ENCODE measurements around the gene THRB. TPM values are rescaled to one million over a fixed set of nuclear protein-coding genes. Genes with fewer than 3 reads are reported as not detected.

THRB gene
- total RNA-seq, 2 experiments from 2014 or later, result not detected

DNA sequence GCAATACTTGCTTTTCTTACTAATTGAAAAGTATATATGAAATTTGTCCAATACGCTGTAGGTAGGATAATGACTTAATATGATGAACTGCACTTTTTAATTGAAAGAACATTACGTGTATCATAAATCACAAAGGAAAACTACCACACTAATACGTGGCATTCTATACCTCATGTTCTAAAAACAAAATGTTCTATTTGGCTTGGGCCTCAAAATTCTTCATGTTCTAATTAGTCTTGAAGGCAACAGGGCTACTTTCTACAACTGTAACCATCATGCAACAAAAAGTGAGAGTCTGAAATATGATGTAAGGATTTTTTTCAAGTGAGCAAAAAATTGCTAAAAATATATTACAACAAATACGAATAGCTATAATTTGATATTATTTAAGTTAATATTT lies 19.8 kb downstream of the THRB start:
- no peak overlapping the region for H3K4me3 Mint-ChIP-seq
- POLR2A ChIA-PET, result no interaction called here
- CTCF ChIA-PET, result no interaction called here
- H3K27ac Mint-ChIP-seq, result no peak overlapping the region
- no peaks in the 10 kb centered on the region for H3K36me3 Mint-ChIP-seq (ENCODE audit: low read depth)
- no peaks in the 10 kb centered on the region for H3K9me3 Mint-ChIP-seq
- H3K4me1 Mint-ChIP-seq, result no peaks in the 10 kb centered on the region
- no peaks in the 10 kb centered on the region for H3K27me3 Mint-ChIP-seq
- DNase-seq, result no peak

- Mint-ChIP-seq H3K9me3 (no peaks in the 10 kb centered on the region), H3K4me3 (no peak overlapping the region), H3K27ac (no peak overlapping the region), H3K4me1 (no peaks in the 10 kb centered on the region), H3K36me3 (ENCODE audit: low read depth) (no peaks in the 10 kb centered on the region), H3K27me3 (no peaks in the 10 kb centered on the region)
- ChIA-PET POLR2A (no interaction called here), CTCF (no interaction called here)
- DNase-seq, result no peak
These were observed 22.3 kb downstream of the THRB start for GRCh38 chr3:24472358-24472757.

DNA sequence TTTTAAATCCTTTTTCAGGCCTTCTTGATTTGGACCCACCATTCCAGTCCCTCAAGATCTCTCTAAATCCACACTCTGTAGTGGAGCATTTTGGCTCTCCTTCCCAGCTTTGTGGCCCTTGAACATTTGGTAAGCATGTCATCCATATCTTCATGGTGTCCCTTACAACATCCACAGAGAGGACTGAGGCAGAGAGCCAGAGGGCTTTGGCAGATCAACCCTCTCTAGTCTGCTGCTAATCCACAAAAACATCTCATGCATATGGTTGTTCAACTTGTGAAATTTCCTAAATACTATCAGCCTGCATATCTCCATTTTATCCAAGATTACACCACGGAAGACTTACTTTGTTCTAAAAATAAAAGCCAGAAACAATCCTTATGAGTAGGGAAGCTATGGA lies 23.2 kb downstream of the THRB start:
- no peak overlapping the region for H3K4me3 Mint-ChIP-seq
- no peaks in the 10 kb centered on the region for H3K9me3 Mint-ChIP-seq
- CTCF ChIA-PET, result no interaction called here
- no peak for DNase-seq
- POLR2A ChIA-PET, result no interaction called here
- H3K27me3 Mint-ChIP-seq, result no peaks in the 10 kb centered on the region
- H3K27ac Mint-ChIP-seq, result no peak overlapping the region
- H3K36me3 Mint-ChIP-seq (ENCODE audit: low read depth), result no peaks in the 10 kb centered on the region
- no peaks in the 10 kb centered on the region for H3K4me1 Mint-ChIP-seq

- no peaks in the 10 kb centered on the region for H3K36me3 Mint-ChIP-seq (ENCODE audit: low read depth)
- H3K27me3 Mint-ChIP-seq, result no peaks in the 10 kb centered on the region
- ChIA-PET CTCF (interaction anchor here (0.6 kb wide), 1 partner anchor 129 kb away, joined by 3 read pairs; no protein-coding TSS in a partner anchor), POLR2A (no interaction called here)
- H3K27ac Mint-ChIP-seq, result no peak overlapping the region
- H3K9me3 Mint-ChIP-seq, result no peaks in the 10 kb centered on the region
- no peak overlapping the region for H3K4me3 Mint-ChIP-seq
- no peak for DNase-seq
- no peaks in the 10 kb centered on the region for H3K4me1 Mint-ChIP-seq
These were observed 24.4 kb downstream of the THRB start for GRCh38 chr3:24470277-24470676.

DNA sequence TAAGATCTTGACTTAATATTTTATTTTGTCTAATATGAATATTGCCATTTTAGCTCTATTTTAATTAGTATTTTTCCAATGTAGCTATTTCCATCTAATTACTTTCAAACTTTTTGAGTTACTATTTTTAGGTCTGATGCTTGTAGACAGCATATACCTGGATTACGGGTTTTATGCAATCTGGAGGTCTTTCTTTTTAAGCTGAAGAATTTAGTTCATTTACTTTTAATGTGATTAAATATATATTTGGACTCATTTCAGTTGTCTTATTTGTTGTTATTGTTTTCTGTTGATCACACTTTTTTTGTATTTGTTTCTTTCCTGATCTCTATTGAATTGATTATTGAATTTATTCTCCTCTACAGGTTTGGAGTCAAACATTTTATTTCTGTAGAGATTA lies 30.3 kb downstream of the THRB start:
- Mint-ChIP-seq H3K27ac (no peak overlapping the region), H3K27me3 (no peaks in the 10 kb centered on the region), H3K9me3 (no peaks in the 10 kb centered on the region), H3K4me3 (no peak overlapping the region), H3K36me3 (ENCODE audit: low read depth) (no peaks in the 10 kb centered on the region), H3K4me1 (no peaks in the 10 kb centered on the region)
- POLR2A ChIA-PET, result no interaction called here
- DNase-seq, result no peak
- CTCF ChIA-PET, result no interaction called here

DNA sequence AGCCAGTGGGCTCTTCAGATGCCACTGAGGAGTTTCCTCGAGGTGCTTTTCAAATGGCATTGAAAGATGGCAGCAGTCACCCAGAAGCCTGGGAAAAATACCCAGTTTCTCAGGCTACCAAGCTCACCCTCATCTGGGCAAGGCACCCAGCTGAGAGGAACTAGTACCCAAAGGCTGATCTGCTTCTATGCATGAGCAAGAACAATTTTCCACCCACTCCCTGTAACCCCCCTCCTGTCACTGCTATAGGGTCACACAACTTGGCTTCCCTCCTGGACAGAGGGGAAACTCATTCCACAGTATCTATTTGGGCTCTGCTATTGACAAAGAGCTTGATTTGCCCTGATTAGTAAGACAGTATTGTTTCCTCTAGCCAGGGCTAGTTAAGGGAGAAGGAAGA lies 31.9 kb downstream of the THRB start:
- DNase-seq, result no peak
- POLR2A ChIA-PET, result no interaction called here

DNA sequence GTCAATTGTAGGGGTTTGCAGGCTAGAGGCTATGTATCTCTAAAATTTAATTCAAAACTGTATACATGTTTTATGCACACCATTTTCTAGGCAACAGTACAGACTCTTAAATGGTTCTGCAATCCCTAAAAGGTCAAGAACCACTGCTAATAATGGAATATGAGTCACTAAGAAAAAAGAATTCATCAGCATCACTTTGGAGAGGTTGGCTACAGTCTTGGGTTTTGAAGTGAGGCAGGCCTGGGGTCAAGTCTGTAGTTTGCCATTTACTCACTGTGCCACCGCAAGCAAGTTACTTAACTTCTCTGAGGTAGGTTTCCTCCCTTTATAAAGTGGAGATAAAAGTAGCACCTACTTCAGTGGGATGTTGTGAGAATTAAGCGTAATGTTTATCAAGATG lies 33.7 kb downstream of the THRB start:
- Mint-ChIP-seq H3K27ac (no peak overlapping the region), H3K4me1 (no peaks in the 10 kb centered on the region), H3K4me3 (no peak overlapping the region), H3K27me3 (no peaks in the 10 kb centered on the region), H3K36me3 (ENCODE audit: low read depth) (no peaks in the 10 kb centered on the region), H3K9me3 (no peaks in the 10 kb centered on the region)
- CTCF ChIA-PET, result no interaction called here
- POLR2A ChIA-PET, result no interaction called here
- DNase-seq, result no peak

More for the DNA sequence above, 31.9 kb downstream of the THRB start:
- Mint-ChIP-seq H3K36me3 (ENCODE audit: low read depth) (no peaks in the 10 kb centered on the region), H3K27me3 (no peaks in the 10 kb centered on the region), H3K4me1 (no peaks in the 10 kb centered on the region), H3K27ac (no peak overlapping the region), H3K9me3 (no peaks in the 10 kb centered on the region), H3K4me3 (no peak overlapping the region)
- CTCF ChIA-PET, result no interaction called here

DNA sequence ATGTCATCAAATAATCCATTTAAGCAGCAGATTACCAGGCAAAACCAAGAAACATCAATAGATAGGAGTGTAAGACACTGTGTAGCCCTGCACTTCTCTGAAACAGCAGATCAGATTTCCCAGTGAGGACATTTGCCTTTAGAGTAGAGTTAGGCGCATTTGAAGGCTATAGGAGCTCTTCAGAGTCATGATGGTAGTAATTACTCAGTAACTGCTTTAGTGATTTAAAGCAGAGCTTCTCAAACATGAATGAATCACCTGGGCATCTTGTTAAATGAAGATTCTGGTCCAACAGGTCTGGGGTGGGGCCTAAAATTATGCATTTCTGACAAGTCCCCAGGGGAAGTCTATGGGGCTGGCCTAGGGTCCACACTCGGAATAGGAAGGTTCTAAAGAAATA lies 36.9 kb downstream of the THRB start:
- no peak overlapping the region for H3K4me3 Mint-ChIP-seq
- H3K27me3 Mint-ChIP-seq, result no peaks in the 10 kb centered on the region
- H3K36me3 Mint-ChIP-seq (ENCODE audit: low read depth), result no peaks in the 10 kb centered on the region
- no peaks in the 10 kb centered on the region for H3K4me1 Mint-ChIP-seq
- no peaks in the 10 kb centered on the region for H3K9me3 Mint-ChIP-seq
- no peak overlapping the region for H3K27ac Mint-ChIP-seq
- POLR2A ChIA-PET, result no interaction called here
- CTCF ChIA-PET, result no interaction called here
- DNase-seq, result no peak

DNA sequence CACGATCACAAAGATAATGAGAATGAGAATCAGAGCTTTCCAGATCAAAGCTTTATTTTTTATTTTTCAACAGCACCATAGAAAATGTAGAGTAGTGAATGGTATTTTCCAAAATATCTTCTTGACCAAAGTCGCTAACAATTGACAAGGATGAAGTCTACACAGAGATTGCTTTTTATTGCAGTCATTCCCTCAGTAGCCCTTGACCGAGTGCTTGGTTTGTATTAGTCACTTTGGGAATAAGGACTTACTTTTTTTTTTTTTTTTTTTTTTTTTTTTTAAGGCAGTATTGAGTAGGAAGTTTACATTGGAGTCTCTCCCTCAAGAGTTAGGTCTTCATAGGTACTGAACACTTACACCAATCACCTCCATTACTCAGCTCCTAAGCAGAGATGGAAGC lies 39.8 kb downstream of the THRB start:
- Mint-ChIP-seq H3K36me3 (ENCODE audit: low read depth) (no peaks in the 10 kb centered on the region), H3K4me3 (no peak overlapping the region), H3K9me3 (no peaks in the 10 kb centered on the region), H3K27ac (no peak overlapping the region), H3K27me3 (no peaks in the 10 kb centered on the region), H3K4me1 (no peaks in the 10 kb centered on the region)
- DNase-seq, result no peak
- POLR2A ChIA-PET, result no interaction called here
- CTCF ChIA-PET, result no interaction called here

DNA sequence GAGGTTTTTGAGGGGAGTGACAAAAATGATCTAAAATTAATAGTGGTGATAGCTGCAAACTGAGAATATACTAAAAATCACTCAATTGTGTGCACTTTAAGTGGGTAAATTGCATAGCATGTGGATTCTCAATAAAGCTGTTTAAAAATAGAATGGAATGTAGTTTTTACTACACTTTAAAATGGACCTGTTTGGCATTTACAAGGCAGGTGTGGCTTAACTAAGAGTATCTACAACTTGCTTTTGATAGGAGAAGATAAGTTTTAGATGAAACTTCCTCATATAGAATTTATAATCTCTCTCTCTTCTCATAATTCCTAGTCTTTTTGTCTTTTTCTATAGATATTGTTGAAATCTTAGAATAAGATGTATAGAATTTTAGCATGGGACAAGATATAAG lies 40.3 kb downstream of the THRB start:
- H3K36me3 Mint-ChIP-seq (ENCODE audit: low read depth), result no peaks in the 10 kb centered on the region
- POLR2A ChIA-PET, result no interaction called here
- no peak overlapping the region for H3K4me3 Mint-ChIP-seq
- H3K4me1 Mint-ChIP-seq, result no peaks in the 10 kb centered on the region
- no peaks in the 10 kb centered on the region for H3K9me3 Mint-ChIP-seq
- H3K27ac Mint-ChIP-seq, result no peak overlapping the region
- no peaks in the 10 kb centered on the region for H3K27me3 Mint-ChIP-seq
- CTCF ChIA-PET, result no interaction called here
- no peak for DNase-seq

DNA sequence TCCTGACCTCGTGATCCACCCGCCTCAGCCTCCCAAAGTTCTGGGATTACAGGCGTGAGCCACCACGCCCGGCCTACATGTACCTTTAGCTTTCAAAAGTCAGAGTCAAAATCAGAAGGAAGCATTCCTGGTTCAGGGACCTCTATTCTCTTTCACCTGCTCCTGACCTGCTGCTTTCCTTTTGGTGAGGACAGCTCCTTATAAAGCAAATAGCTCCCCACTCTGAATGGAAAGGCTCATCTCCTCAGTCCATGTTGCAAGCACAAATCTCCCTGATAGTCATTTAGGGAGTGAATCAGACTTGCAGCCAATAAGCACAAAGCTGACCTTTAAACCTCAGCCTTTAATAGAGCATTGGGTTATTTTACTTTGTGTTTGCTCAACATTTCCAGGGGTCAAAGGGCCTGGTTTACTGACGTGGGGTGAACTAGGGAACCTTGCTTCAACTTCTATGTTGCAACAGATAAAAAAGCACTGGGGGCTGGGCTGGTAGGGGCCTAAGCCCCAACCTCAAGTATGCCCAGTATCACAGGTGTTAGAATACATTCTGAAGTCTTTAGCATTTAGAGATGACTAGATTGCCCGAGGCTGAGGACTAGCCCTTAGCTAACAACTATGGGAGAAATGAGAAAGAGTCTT lies 43.1 kb downstream of the THRB start:
- CTCF ChIA-PET, result no interaction called here
- no peak for DNase-seq
- POLR2A ChIA-PET, result no interaction called here
- Mint-ChIP-seq H3K36me3 (ENCODE audit: low read depth) (no peaks in the 10 kb centered on the region), H3K27me3 (no peaks in the 10 kb centered on the region), H3K9me3 (no peaks in the 10 kb centered on the region), H3K4me1 (no peaks in the 10 kb centered on the region), H3K4me3 (no peak overlapping the region), H3K27ac (no peak overlapping the region)

GRCh38 chr3:24450160-24450907 lies 44.3 kb downstream of the THRB start:
- Mint-ChIP-seq H3K36me3 (ENCODE audit: low read depth) (no peaks in the 10 kb centered on the region), H3K9me3 (no peaks in the 10 kb centered on the region), H3K27ac (no peak overlapping the region), H3K4me1 (no peaks in the 10 kb centered on the region), H3K27me3 (no peaks in the 10 kb centered on the region), H3K4me3 (no peak overlapping the region)
- no peak for DNase-seq
- CTCF ChIA-PET, result no interaction called here
- POLR2A ChIA-PET, result no interaction called here

- CTCF ChIA-PET, result no interaction called here
- no peaks in the 10 kb centered on the region for H3K27me3 Mint-ChIP-seq
- no peaks in the 10 kb centered on the region for H3K36me3 Mint-ChIP-seq (ENCODE audit: low read depth)
- H3K9me3 Mint-ChIP-seq, result no peaks in the 10 kb centered on the region
- H3K4me3 Mint-ChIP-seq, result no peak overlapping the region
- H3K4me1 Mint-ChIP-seq, result no peaks in the 10 kb centered on the region
- POLR2A ChIA-PET, result no interaction called here
- no peak for DNase-seq
- H3K27ac Mint-ChIP-seq, result no peak overlapping the region
These were observed 46.8 kb downstream of the THRB start for GRCh38 chr3:24447836-24448235.

DNA sequence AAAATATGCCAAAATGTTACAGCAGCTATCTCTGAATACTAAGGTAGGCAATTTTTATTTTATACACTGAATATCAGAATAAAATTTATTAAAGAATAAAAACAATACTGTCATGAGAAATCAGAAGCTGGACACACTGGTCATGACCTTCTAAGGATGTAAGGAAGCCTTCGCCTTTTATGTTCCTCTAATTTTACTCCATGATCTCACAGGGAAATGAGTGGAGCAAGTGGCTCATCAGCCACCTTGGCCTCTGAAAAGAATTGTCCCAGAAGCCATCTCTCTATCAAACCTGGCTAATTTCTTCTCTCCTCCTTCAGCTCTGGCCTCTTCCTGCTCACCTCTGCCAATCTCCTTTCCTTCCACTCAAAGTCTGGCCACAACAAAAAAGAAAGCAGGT lies 48.6 kb downstream of the THRB start:
- ChIA-PET POLR2A (no interaction called here), CTCF (no interaction called here)
- H3K36me3 Mint-ChIP-seq (ENCODE audit: low read depth), result no peaks in the 10 kb centered on the region
- no peaks in the 10 kb centered on the region for H3K9me3 Mint-ChIP-seq
- no peak overlapping the region for H3K4me3 Mint-ChIP-seq
- H3K27me3 Mint-ChIP-seq, result no peaks in the 10 kb centered on the region
- no peaks in the 10 kb centered on the region for H3K4me1 Mint-ChIP-seq
- H3K27ac Mint-ChIP-seq, result no peak overlapping the region
- no peak for DNase-seq

All from activated CD4-positive, alpha-beta T cell treated with anti-CD3 and anti-CD28 coated beads, Interleukin-2, amount 10 ng/mL, durations not matched to agents 7 days and 5 days (primary cell).